MCF 10A (cell line): ENCODE measurements around the gene GGT6. TPM values are rescaled to one million over a fixed set of nuclear protein-coding genes. Genes with fewer than 3 reads are reported as not detected.
"Not testable (repeated sequence)": the region's sequence is repeated elsewhere in the genome, so short reads cannot be mapped to it uniquely, and the experiment has no call there.

Experiments used
- BruUV-seq: library from RNA; stranded (reverse); fragments of 400-500 nt; replicated peaks from 2 replicates; lab custom pipeline; 2021; lab: Mats Ljungman, UMichigan
- CTCF ChIA-PET: fragments of 300-600 bp; sonication (Branson Sonifier 250); formaldehyde crosslinking; extraction: SDS; loops from one replicate; lab custom pipeline; 2021; ENCODE audit warnings: antibody characterized with exemption, inconsistent platforms; lab: Yijun Ruan, JAX
- POLR2A ChIA-PET: fragments of 300-600, 350-650 bp; sonication (Branson Sonifier 250); formaldehyde crosslinking; extraction: SDS; loops from one replicate; lab custom pipeline; 2020; ENCODE audit warnings: antibody characterized with exemption, inconsistent platforms; lab: Yijun Ruan, JAX
- DNase-seq: peaks from one replicate; pipeline ENCODE4 v3.0.0-alpha.2; 2018; ENCODE audit not compliant: unreplicated experiment
- H3K27ac Mint-ChIP-seq: one replicate; pipeline ENCODE4 v1.8.0; 2022; ENCODE audit warnings: mild to moderate bottlenecking, low read depth, mixed read lengths; ENCODE audit not compliant: unreplicated experiment
- H3K27me3 Mint-ChIP-seq: one replicate; pipeline ENCODE4 v1.8.0; 2022; ENCODE audit warnings: mixed read lengths; ENCODE audit not compliant: insufficient read depth, unreplicated experiment
- H3K36me3 Mint-ChIP-seq: one replicate; pipeline ENCODE4 v1.8.0; 2022; ENCODE audit warnings: mild to moderate bottlenecking, moderate library complexity, mixed read lengths; ENCODE audit not compliant: insufficient read depth, unreplicated experiment
- H3K4me1 Mint-ChIP-seq: one replicate; pipeline ENCODE4 v1.8.0; 2022; ENCODE audit warnings: mixed read lengths; ENCODE audit not compliant: insufficient read depth, unreplicated experiment
- H3K4me3 Mint-ChIP-seq: one replicate; pipeline ENCODE4 v1.8.0; 2022; ENCODE audit warnings: mild to moderate bottlenecking, moderate library complexity, mixed read lengths; ENCODE audit not compliant: unreplicated experiment
- H3K9me3 Mint-ChIP-seq: one replicate; pipeline ENCODE4 v1.8.0; 2022; ENCODE audit warnings: mixed read lengths; ENCODE audit not compliant: unreplicated experiment
- intact Hi-C: fragments of 100-400 bp; cut with micrococcal nuclease; formaldehyde crosslinking; loops from 2 replicates; pipeline ENCODE4 v1.14.1; 2022
- total RNA-seq: library from RNA; stranded (reverse); gene quantifications from 2 replicates; pipeline ENCODE4 v1.2.3, GENCODE V29; 2022
- TF ChIP-seq, protein P1 (sequence below): fragments of 200-600 bp; IDR thresholded peaks from one replicate; pipeline ENCODE4 v1.8.0; 2022; ENCODE audit warnings: antibody characterized with exemption, mild to moderate bottlenecking; ENCODE audit not compliant: unreplicated experiment

GGT6 gene
- total RNA-seq, 1 experiment from 2014 or later: not detected

DNA sequence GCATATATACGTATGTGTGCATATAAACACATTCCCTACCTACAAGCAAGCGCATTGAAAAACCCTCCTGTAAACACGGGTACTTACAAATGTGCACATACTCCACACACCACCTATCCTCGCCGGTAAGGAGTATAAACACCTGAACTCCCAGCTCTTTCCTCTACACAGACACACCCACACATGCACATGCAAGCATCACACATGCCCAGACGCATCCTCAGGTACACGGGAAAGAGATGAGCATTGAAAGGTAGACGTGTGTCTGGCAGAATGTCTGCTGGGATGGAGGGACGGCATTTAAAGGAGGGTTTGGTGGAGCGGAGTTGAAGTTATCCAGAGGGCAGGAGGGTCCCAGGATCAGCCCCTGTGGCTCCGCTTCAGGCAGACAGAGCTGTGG is 19.3 kb upstream of the GGT6 start:
- Mint-ChIP-seq H3K36me3 (no peaks in the 10 kb centered on the region), H3K27ac (no peak overlapping the region), H3K9me3 (no peaks in the 10 kb centered on the region), H3K4me1 (peaks cover 7% of the 10 kb centered on the region), H3K27me3 (peaks cover 33% of the 10 kb centered on the region), H3K4me3 (no peak overlapping the region)
- CTCF ChIA-PET: interaction anchor here (1.8 to 2.0 kb wide), 2 partner anchors 13 to 15 kb away, joined by 6 to 7 read pairs; no protein-coding TSS in a partner anchor
- no peak for DNase-seq
- TF ChIP-seq, protein P1, sequence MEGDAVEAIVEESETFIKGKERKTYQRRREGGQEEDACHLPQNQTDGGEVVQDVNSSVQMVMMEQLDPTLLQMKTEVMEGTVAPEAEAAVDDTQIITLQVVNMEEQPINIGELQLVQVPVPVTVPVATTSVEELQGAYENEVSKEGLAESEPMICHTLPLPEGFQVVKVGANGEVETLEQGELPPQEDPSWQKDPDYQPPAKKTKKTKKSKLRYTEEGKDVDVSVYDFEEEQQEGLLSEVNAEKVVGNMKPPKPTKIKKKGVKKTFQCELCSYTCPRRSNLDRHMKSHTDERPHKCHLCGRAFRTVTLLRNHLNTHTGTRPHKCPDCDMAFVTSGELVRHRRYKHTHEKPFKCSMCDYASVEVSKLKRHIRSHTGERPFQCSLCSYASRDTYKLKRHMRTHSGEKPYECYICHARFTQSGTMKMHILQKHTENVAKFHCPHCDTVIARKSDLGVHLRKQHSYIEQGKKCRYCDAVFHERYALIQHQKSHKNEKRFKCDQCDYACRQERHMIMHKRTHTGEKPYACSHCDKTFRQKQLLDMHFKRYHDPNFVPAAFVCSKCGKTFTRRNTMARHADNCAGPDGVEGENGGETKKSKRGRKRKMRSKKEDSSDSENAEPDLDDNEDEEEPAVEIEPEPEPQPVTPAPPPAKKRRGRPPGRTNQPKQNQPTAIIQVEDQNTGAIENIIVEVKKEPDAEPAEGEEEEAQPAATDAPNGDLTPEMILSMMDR: no peak
- intact Hi-C loops: no loop called here
- POLR2A ChIA-PET: no interaction called here
- no TSS peak for BruUV-seq

DNA sequence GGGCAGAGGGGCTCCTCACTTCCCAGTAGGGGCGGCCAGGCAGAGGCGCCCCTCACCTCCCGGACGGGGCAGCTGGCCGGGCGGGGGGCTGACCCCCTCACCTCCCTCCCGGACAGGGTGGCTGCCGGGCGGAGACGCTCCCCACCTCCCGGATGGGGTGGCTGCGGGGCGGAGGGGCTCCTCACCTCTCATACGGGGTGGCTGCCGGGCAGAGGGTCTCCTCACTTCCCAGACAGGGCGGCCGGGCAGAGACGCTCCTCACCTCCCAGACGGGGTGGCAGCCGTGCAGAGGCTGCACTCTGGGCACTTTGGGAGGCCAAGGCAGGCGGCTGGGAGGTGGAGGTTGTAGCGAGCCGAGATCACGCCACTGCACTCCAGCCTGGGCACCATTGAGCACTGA is 18.0 kb upstream of the GGT6 start:
- POLR2A ChIA-PET, H3K4me3 Mint-ChIP-seq, intact Hi-C loops, CTCF ChIA-PET, H3K27ac Mint-ChIP-seq, H3K4me1 Mint-ChIP-seq, DNase-seq, H3K9me3 Mint-ChIP-seq, H3K36me3 Mint-ChIP-seq, BruUV-seq: not testable (repeated sequence)
- peaks cover 26% of the 10 kb centered on the region for H3K27me3 Mint-ChIP-seq

DNA sequence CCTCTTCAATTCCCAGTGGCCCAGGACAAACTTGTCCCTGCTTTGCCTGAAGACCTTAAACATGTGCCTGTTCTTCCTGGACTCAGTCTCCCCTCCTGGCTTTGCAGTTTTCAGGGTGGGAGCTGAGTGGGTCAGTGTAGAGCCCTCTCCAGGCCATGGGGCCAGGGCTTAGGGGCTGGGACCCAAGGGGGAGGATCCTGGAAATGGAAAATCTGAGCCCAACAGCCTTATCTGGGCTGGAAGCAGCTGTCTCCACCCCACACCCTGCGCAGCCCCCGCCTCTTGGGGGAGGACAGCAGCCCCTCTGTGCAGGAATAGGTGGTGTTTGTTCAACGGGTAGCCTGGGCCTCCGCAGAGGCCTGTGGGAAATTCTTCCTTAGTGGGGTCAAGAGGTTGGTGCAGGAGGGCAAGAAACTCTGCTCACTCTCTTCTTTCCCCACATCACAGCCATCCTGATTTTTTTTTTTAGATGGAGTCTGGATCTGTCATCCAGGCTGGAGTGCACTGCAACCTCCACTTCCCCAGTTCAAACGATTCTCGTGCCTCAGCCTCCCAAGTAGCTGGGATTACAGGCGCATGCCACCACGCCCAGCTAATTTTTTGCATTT is 17.1 kb upstream of the GGT6 start:
- CTCF ChIA-PET: interaction anchor here (0.6 to 2.1 kb wide), 4 partner anchors 10 to 332 kb away, joined by 3 to 9 read pairs (median 3); no protein-coding TSS in a partner anchor
- intact Hi-C loops: no loop called here

DNA sequence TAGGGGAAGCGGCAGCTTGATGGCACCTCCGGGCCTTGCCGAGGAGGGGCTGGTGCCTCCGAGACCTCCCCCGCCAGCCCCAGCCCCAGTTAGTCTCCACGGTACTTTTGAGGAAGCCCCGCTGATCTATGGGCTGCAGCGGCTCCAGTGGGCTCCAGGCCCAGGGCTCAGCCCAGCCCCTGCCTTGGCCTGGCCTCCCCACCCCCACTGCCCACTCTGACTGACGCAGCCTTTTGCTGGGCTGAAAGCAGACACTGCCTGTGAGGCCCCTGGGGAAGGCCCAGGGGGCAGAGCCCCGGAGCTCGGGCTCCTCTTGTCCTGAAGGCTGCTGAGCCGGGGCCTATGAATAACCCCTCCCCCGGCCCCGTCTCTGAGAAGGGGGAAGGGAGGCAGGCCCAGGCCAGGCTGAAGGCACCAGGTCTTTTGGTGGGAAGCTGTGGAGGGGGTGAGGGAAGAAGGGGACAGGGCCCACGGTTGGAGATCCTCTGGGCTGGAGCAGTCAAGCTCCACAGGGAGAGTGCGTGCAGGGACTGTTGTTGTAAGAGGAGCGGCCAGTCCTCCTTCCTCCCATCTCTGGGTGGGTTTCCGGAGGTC is 16.4 kb upstream of the GGT6 start:
- ChIA-PET CTCF (interaction anchor here (0.7 to 2.1 kb wide), 4 partner anchors 10 to 70 kb away, joined by 3 to 9 read pairs (median 3); no protein-coding TSS in a partner anchor), POLR2A (no interaction called here)
- H3K4me1 Mint-ChIP-seq: peaks cover 7% of the 10 kb centered on the region
- no peak overlapping the region for H3K4me3 Mint-ChIP-seq
- DNase-seq: no peak
- TF ChIP-seq, protein P1: no peak
- H3K36me3 Mint-ChIP-seq: no peaks in the 10 kb centered on the region
- no peak overlapping the region for H3K27ac Mint-ChIP-seq
- BruUV-seq: no TSS peak
- peaks cover 11% of the 10 kb centered on the region for H3K27me3 Mint-ChIP-seq
- no peaks in the 10 kb centered on the region for H3K9me3 Mint-ChIP-seq
- intact Hi-C loops: no loop called here

More for the DNA sequence above, 17.1 kb upstream of the GGT6 start:
- Mint-ChIP-seq H3K27me3 (peaks cover 17% of the 10 kb centered on the region), H3K4me3 (no peak overlapping the region), H3K4me1 (peaks cover 7% of the 10 kb centered on the region), H3K36me3 (no peaks in the 10 kb centered on the region), H3K9me3 (no peaks in the 10 kb centered on the region), H3K27ac (no peak overlapping the region)
- no TSS peak for BruUV-seq
- POLR2A ChIA-PET: no interaction called here
- TF ChIP-seq, protein P1: no peak
- DNase-seq: no peak
